Right lobe of liver (tissue), 6 donors: ENCODE measurements around the gene LCE1D. TPM values are rescaled to one million over a fixed set of nuclear protein-coding genes. Genes with fewer than 3 reads are reported as not detected.

Experiments used
- ATAC-seq, 4 donors: fragments of 200-7000 bp; cut with Tn5 transposase; one replicate each; pipeline ENCODE4 v1.9.1; 2020; ENCODE audit warnings: mild to moderate bottlenecking in 4 of 4, moderate library complexity in 4 of 4
- DNase-seq, 3 donors: peaks; one replicate each; pipeline ENCODE4 v3.0.0-alpha.2; 2020
- H3K27ac ChIP-seq, 3 donors: fragments of 200-600 bp; one replicate each; pipeline ENCODE4 v1.8.0; 2022
- H3K27me3 ChIP-seq, 2 donors: fragments of 200-600 bp; one replicate each; pipeline ENCODE4 v1.8.0; 2022
- H3K36me3 ChIP-seq, 4 donors: fragments of 200-600 bp; sonication (generic) in 1 of 4; one replicate each; pipeline versions ENCODE4 v1.5.1 to v1.8.0; 2017 to 2022; ENCODE audit warnings: control low read depth in 1 of 4
- H3K4me1 ChIP-seq, 4 donors: fragments of 200-600 bp; sonication (generic) in 1 of 4; one replicate each; pipeline versions ENCODE4 v1.5.1 to v1.8.0; 2017 to 2022; ENCODE audit warnings: control low read depth in 1 of 4
- H3K4me3 ChIP-seq, 3 donors: fragments of 200-600 bp; one replicate each; pipeline ENCODE4 v1.8.0; 2022
- H3K9me3 ChIP-seq, 4 donors: fragments of 200-600 bp; sonication (generic) in 1 of 4; one replicate each; pipeline versions ENCODE4 v1.5.1 to v1.8.0; 2017 to 2022; ENCODE audit warnings: control low read depth in 1 of 4
- CTCF ChIP-seq, 4 donors: fragments of 200-600 bp in 3 of 4; fragments of 450-650 bp in 1 of 4; IDR thresholded peaks; one replicate each; pipeline versions ENCODE4 v1.5.1 to v1.8.0; 2016 to 2022; ENCODE audit warnings: antibody characterized with exemption in 4 of 4, mild to moderate bottlenecking in 2 of 4
- POLR2A ChIP-seq: fragments of 450-650 bp; IDR thresholded peaks from one replicate; pipeline ENCODE4 v1.6.1; 2017; ENCODE audit warnings: antibody characterized with exemption, mild to moderate bottlenecking
- WGBS: methylation state at CpG from one replicate; pipeline ENCODE4 v1.1.6; 2018; ENCODE audit warnings: low coverage, low lambda C conversion rate; ENCODE audit not compliant: insufficient coverage; ENCODE audit errors: missing lambda C conversion rate; 5-methylcytosine and 5-hydroxymethylcytosine counted together
- intact Hi-C, 2 donors: fragments of 100-400 bp; cut with DNase I; formaldehyde crosslinking; loops; one replicate each; pipeline versions ENCODE4 v1.11.2 to v1.14.1; 2022
- total RNA-seq, 6 experiments: library from RNA; depleted of rRNA in 2 of 6; stranded (reverse); fragments of >200 nt in 2 of 6; fragmentation: NEBNext Ultra II Directional in 3 of 6; extraction: Animal tissue kit (Norgen Biotek cat#: 25700) in 3 of 6; gene quantifications; one replicate each; pipeline versions ENCODE4 v1.1.0 to v1.2.4, GENCODE V29; 2016 to 2023
- donor health status: DM: no; HTN: yes; CAD: no.
- donor health status: DM: no; HTN: no; CAD: no.
- donor health status: DM: no; HTN: no; CAD: no.
- donor health status: DM: no; HTN: yes; CAD: no.
- donor health status: DM: no; HTN: yes; CAD: no.

The LCE1D gene
- total RNA-seq, 6 experiments from 2014 or later: not detected

- intact Hi-C loops: no loop called here
- no peak for DNase-seq
- Histone ChIP-seq H3K27ac (no peak overlapping the region), H3K4me3 (no peak overlapping the region), H3K27me3 (no peaks in the 10 kb centered on the region), H3K36me3 (no peaks in the 10 kb centered on the region), H3K4me1 (no peaks in the 10 kb centered on the region), H3K9me3 (no peaks in the 10 kb centered on the region)
- ATAC-seq: no peak
- TF ChIP-seq CTCF (IDR thresholded peaks at IDR 0.05): no peak
- no peak for TF ChIP-seq POLR2A
- WGBS: 39% methylated on average over 3 of the region's 11 CpGs
These were observed 20.2 kb upstream of the LCE1D start for GRCh38 chr1:152776361-152776760.

DNA sequence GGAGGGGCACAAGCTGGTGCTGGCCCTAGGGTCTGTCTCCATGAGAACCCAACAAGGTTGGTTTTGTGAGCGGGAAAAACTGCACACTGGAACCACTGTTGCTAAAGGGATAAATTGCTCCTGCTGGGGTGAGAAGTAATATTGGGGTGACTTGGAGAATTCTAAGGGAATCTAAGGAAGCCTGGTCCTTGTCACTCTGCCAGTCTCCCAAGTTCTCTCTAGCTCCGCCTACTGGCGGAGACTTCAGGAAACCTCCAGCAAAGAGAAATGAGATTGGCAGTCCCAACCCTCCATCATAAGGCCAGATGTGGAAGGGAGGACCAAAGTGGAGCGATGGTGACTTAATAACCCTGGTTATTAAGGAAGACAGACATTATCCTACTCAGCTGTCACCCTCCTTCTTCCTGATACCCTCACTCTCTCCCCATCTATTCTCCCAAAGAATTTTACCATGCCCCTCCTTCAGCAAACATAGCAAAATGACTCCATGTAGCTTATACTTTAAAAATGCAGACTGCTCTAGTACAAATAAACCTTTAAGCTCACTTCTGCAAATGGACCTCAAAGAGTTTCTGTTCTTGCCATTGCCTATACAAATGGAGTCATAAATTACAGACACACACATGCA, 18.9 kb upstream of the LCE1D start:
- H3K9me3 ChIP-seq: no peaks in the 10 kb centered on the region
- no peaks in the 10 kb centered on the region for H3K27me3 ChIP-seq
- no peak for ATAC-seq
- 17% methylated on average over 3 of the region's 4 CpGs for WGBS
- H3K4me1 ChIP-seq: no peaks in the 10 kb centered on the region
- DNase-seq: no peak
- H3K36me3 ChIP-seq: no peaks in the 10 kb centered on the region
- H3K27ac ChIP-seq: no peak overlapping the region
- H3K4me3 ChIP-seq: no peak overlapping the region
- intact Hi-C loops: no loop called here
- TF ChIP-seq CTCF (IDR thresholded peaks at IDR 0.05): peak in 1 of 4 donors; percentile 13
- no peak for TF ChIP-seq POLR2A

- no peak for DNase-seq
- Histone ChIP-seq H3K9me3 (no peaks in the 10 kb centered on the region), H3K27me3 (no peaks in the 10 kb centered on the region), H3K4me3 (no peak overlapping the region), H3K27ac (no peak overlapping the region), H3K36me3 (no peaks in the 10 kb centered on the region), H3K4me1 (no peaks in the 10 kb centered on the region)
- TF ChIP-seq POLR2A (no peak), CTCF (IDR thresholded peaks at IDR 0.05) (no peak)
- ATAC-seq: no peak
- intact Hi-C loops: no loop called here
- 33% methylated on average over 2 of the region's 2 CpGs for WGBS
These were observed 13.4 kb upstream of the LCE1D start for GRCh38 chr1:152783095-152783494.

DNA sequence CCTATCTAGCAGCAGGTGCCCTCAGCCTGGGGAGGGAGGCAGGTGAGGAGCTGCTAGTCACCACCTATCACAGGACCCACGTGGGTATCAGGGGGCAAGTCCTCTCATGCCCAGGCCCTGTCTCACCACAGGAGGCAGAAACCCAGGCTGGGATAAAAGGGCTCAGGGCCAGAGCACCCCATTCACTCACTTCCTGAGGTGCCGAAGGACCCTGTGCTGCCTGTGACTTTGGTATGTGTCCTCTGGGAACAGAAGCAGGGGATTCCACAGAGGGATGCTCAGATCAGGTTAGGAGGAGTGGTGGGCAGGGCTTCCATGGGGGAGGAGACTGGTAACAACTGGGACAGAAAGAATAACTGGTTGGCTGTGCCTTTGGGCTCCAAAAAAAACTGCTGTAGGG, 10.4 kb upstream of the LCE1D start, which contains the start of gene LCE1E:
LCE1E (plus strand) TSS at position 181 of the 400 bp plus-strand sequence. CDS start 1,043 bp downstream, outside the sequence.
- H3K4me3 ChIP-seq: no peak within 1 kb of the TSS
- WGBS: 27% methylated on average over 2 of the region's 2 CpGs
- H3K9me3 ChIP-seq: no peaks in the 10 kb centered on the region
- no peaks in the 10 kb centered on the region for H3K27me3 ChIP-seq
- intact Hi-C loops: no loop called here
- TF ChIP-seq CTCF (IDR thresholded peaks at IDR 0.05) (no peak), POLR2A (no peak)
- DNase-seq (no peak), ATAC-seq (no peak)
- no peaks in the 10 kb centered on the region for H3K4me1 ChIP-seq
- H3K27ac ChIP-seq: no peak within 1 kb of the TSS
- no peaks in the 10 kb centered on the region for H3K36me3 ChIP-seq
